Vagina (tissue), 2 donors: ENCODE data around the gene ZNF264.

Experiments
- CTCF ChIP-seq, 3 experiments: fragments of 450-650 bp in 2 of 3; fragments of 200-600 bp in 1 of 3; sonication (generic) in 1 of 3; IDR thresholded peaks; one replicate each; pipeline ENCODE4 v1.5.1; 2017 to 2019; ENCODE audit warnings: antibody characterized with exemption in 3 of 3, mild to moderate bottlenecking in 2 of 3, moderate library complexity in 2 of 3
- POLR2A ChIP-seq, 2 donors: fragments of 450-650 bp; IDR thresholded peaks; one replicate each; pipeline ENCODE4 v1.6.1; 2017; ENCODE audit warnings: antibody characterized with exemption in 2 of 2, mild to moderate bottlenecking in 2 of 2, moderate library complexity in 2 of 2
- POLR2AphosphoS5 ChIP-seq, 2 donors: sonication (generic); formaldehyde crosslinking; IDR thresholded peaks; one replicate each; pipeline ENCODE4 v1.9.0; 2017; ENCODE audit warnings: antibody characterized with exemption in 2 of 2, mild to moderate bottlenecking in 2 of 2, low read depth in 1 of 2; ENCODE audit not compliant: insufficient read depth in 1 of 2

GRCh38 chr19:57152921-57153320 lies 38.4 kb upstream of the ZNF264 start:
- TF ChIP-seq POLR2A (IDR thresholded peaks at IDR 0.05): no peak
- TF ChIP-seq CTCF (IDR thresholded peaks at IDR 0.05): no peak
- no peak for TF ChIP-seq POLR2AphosphoS5 (IDR thresholded peaks at IDR 0.05; ENCODE audit: insufficient read depth in 1 of 2, low read depth in 1 of 2)
